Kasumi-1 (cell line): ENCODE data around the gene DUSP9.

Experiments used
- DNase-seq, 2 experiments: peaks; one replicate each; lab custom pipeline; 2025; lab: John Stamatoyannopoulos, UW

The DUSP9 gene

GRCh38 chrX:153637121-153638040 lies 9.6 kb upstream of the DUSP9 start:
- DNase-seq = no peak

GRCh38 chrX:153638041-153638371 lies 9.0 kb upstream of the DUSP9 start:
- DNase-seq = no peak

DNA sequence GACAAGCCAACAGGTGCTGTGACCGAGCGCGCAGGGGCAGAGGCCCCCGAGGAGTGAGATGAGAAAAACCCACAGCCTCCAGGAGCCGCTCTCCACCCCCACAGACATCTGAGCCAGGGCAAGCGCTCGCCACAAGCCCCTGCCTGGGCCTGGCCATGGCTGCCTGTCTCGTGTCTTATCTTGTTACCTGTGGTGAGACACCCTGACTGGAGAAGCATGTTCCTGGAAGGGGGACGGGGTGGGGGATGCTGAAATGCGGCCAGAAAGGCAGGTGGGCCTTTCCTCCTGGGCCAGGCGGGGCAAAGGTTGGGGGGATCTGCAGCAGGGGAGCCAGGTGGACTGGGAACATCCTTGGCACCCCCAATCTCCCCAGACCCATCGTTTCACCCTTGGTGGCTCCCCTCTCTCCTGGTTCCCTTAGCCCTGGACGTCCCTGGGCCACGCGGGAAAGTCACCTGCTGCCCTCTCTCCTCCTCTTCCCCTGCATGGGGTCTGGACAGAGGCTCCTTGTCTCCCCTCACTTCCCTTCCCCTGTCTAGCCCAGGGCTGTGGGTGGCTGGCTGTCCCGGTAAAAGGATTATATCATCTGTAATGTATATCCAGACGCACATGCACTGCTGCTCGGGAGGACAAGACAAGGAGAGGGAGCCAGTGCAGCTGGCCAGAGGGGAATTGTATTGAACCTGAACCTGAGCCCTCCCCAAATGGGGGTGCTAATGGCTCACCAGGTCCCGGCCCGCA lies 8.4 kb upstream of the DUSP9 start:
- no peak for DNase-seq

DNA sequence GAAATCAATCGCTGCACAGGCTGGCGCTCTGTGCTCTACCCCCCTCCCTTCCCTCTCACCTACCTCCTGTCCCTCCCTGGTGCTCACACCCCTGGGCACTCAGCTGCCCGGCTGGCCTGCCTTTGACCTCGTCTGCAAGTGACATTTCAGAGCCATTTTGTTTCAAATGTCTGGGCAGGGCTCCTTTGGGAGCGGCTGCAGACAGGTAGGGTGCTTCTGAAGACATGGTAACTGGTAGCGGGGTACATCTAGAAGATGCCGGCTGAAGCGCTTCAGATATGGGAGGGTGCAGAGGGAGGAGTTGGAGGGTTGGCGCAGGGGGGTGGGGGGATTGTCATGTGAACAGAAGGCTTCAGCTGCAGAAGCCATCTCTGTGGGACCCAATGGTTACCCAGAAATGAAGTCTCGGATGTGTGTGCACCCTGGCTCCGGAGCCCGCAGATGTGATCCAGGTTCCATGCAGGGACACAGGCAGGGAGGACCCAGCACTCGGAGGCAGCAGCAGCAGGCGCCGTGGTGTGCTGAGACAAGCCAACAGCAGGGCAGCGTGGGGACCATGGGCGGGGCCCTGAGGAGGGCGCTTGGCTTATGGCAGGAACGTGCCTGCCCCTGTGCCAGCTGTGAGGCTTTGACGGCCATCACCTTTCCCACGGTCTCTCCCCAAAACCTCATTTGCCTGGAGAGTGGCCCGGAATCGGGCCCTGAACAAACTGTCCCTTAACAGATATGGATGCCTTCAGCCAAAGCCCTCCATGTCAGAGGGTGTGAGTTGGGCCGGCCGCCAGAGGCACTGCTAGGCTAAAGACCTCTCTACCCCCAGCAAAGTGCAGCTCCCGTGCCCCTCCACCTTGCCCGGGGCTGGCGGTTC lies 7.6 kb upstream of the DUSP9 start:
- no peak for DNase-seq

DNA sequence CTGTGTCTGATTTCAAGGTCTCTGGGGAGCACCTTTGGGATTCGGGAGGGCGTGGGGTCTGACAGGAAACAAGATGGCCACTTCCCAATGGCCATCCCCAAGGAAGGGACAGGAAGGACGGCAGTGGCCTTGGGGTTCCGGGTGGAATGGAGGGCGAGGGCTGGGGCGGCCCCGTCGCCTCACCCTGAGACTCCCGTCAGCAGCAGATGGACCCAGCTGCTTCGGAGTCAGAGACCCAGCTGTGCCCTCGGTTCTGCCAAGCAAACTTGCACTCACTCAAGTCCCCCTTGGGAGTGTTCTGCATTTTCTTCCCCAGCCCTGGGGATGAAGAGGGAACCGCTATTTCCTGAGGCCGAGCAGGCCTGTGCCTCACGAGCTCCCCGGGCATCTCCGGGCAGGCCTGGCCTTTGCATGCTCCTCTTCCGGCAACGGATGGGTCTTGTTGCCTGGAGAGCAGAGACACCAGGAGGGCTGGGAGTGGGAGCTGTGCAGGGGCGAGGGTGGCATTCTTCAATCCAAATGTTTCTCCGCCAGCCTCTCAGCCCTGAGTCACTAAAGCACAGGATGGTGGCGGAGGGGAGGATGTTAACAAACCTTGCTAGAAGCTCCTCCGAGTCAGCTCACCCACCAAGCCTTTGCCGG lies 6.8 kb upstream of the DUSP9 start:
- no peak for DNase-seq

DNA sequence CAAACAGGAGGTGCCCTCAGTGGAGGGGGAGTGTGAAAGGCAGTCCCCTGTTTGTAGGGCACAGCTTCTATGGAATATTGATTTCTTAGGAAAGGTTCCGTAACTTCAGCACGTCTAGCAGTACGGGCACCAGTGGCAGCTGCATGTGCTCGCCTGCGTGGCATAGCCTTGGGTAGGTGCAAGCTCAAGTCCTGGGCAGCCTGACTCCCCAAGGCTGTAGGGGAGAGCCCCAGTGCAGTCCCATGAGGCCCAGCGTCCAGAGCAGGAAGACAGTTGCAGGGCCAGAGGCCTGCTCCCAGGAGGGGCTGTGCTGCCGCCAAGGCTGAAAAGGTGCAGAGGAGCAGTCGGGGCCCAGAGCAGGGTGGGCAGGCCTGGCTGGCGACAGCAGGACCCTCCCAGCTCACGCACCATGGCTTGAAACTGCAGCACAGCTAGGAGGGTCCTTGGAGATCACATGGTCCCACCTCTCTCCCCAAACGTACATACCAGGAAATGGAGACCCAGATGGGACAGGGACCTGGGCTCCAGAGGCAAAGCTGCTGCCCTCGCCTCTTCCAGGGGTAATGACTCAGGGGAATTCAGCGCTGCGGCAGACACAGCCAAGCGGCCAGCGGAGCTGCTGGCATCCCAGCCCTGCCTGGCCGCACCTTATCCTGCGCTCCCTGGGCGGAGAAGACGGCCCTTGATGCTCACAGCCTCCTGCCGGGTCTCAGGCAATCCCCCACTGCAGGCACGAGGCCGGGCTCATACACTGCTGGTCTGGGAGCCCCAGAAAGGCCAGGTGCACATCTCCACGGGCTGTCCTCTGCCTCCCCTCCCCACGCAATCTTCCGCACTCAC lies 6.0 kb upstream of the DUSP9 start:
- DNase-seq = no peak

DNA sequence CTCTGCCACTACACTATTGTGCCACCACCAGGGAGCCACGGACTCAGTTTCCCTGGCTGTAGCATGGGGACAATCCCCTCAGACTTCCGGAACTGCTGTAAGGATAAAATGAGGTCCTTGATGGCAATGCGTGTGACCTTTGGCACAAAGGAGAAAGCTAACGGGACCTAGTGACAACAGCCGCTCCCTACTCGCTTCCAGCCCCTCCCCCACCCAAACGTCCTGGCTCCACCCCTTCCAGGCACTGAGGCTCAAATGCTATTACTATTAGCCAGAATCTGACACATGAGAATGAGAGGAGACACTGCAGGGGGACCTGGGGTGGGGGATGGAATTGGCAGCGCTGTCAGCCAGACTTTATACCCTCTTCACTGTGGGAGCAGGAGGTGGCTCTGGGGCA lies 5.4 kb upstream of the DUSP9 start:
- DNase-seq = no peak

- DNase-seq = no peak
These were observed 4.8 kb upstream of the DUSP9 start for GRCh38 chrX:153642051-153642654.

DNA sequence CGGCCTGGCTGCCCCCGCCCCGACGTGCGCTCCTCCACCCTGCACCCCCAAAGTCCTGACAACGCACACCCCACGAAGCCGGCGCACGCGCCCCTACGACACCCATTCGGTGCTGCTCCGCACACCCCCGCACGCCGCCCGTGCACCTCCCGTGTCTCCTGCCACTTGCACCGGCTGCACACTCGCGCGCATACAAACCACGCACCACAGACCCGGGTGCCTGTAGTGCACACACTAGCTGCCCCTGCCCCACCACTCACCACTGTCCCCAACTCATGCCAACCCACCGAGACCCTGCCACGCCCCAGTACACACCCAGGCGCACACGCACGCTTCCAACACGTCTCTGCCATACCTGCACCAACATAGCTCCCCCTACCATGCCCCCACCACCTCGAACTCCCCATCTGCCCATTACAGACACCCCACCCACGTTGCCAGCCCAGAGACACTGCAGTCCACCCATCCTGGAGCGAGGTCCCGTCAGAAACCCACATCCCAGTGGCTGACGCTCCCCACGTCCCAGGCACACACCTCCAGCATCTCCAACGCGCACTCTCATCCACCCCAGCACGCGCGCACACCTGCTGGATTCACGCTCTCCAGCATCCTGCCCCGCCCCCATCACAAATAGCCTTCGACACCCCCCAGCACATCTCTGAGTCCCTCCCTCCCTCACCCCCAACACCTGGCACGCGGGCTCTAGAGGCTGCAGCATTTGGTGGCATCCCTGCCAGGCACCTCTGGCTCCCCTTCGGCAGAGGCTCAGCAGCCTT lies 4.2 kb upstream of the DUSP9 start:
- DNase-seq = no peak

GRCh38 chrX:153643431-153644351 lies 3.3 kb upstream of the DUSP9 start:
- DNase-seq = peak in 1 of 2 experiments; percentile 10

DNA sequence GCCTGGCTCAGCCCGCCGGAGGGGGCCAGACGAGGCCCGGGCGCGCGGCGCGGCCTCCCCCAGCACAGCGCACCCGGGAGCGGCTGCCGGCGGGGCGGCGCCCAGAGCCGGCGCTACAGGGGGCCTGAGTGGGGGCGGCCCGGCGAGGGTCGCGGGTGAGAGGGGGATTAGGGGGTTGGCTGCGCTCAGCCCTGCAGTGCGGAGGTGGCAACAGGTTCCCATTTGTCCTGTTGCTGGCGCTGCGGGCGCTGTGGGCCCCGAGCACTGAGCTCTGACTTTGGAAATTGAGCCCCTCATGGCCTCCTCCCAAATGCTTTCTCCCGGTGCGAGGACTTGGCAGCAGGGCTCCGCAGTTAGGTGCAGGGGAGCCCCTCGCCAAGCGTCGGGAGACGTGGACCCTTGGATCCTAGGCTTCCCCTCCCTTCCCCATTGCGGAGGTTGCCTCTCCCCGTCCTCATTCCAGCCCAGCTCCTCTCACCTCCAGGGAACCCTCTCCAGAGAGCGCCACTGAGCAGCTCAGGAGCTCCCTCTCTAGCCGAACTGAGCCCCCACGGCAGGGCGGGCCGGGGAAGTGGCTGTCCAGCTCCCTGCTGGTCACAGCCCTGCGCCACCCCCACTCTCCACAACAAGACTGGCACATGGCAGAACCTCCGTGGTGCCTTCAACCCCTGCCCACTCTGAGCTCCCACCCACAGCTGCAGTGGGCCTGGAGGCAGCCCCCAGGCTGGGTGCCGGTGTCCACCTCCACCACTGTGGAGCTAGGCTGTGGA lies 2.5 kb upstream of the DUSP9 start:
- DNase-seq = peak in 1 of 2 experiments; percentile 10

- DNase-seq = no peak
These were observed 1.9 kb upstream of the DUSP9 start for GRCh38 chrX:153645151-153645550.

DNA sequence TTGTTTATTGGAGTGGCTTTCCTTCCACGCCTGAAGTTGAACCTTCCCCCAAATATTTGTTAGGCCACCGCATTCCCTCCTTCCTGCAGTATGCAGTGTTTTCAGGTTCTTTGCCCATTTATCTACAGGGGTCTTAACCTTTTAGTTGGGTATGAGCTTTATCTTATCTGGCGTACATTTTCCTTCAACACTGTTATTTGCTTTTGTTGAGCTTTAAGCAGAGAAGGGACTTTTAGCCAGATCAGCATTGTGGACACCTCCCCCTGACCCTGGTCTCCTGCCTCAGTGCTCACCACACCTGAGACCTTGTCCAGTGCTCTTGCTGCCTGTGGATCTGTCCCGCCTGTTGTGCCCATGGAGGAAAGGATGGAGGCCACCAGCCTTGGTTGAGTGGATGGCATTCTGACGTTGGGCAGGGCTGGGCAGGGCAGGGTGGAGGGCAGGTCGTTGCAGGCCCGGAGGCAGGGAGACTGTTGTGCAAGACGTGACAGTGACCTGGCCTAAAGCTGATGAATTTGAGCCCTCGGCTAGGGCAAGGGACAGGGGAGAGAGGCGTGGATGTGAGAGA lies 998 bp upstream of the DUSP9 start:
- no peak for DNase-seq

- no peak for DNase-seq
These were observed 706 bp downstream of the DUSP9 start for GRCh38 chrX:153647461-153648357.

DNA sequence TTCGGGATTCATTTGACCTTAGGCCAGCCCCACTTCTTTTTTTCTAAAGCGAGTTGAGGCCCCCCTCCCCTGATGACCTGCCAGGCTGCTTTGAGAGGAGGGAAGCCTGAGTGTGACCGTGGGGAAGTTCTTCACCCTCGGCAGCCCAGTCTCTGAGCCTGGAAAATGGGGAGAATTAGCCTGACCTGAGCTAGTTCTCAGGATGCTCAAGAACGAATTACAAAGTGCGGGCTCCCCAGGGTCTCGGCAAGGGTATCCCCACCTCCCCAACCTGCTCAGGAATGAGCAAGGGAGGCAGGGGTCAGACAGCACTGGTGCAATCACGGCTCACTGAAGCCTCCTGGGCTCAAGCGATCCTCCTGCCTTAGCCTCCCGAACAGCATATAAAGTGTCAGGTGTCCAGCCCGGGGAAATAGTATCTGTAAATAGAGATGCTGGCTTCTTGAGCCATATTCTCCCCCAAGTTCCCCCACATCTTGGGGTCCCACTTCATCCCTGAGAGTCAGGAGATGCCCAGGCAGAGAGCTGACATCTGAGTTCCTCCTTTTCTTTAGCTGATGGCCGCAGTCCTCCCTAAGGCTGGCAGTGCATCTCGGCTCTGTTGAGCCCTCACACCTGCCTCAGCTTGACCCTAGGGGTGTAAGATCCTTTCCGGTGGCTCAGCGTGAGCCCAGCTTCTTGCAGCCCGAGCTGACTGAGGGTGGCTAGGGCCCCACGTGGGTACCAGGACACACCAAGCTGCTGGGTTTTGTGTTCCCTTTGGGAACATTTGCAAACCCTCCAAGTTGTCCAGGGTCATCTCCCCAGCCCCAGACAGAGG lies 1.6 kb downstream of the DUSP9 start:
- no peak for DNase-seq
